ENCODE data around the gene SIRT5. TPM values are rescaled to one million over a fixed set of nuclear protein-coding genes. Genes with fewer than 3 reads are reported as not detected.

The SIRT5 gene
- total and polyA plus RNA-seq, 8 donors, result 9.0 to 18.2 (median 16.4) TPM

- Histone ChIP-seq H3K4me1 (peaks cover 3 to 28% of the 10 kb centered on the region in 2 donors), H3K9me3 (no peaks in the 10 kb centered on the region), H3K36me3 (no peaks in the 10 kb centered on the region), H3K27ac (no peak overlapping the region), H3K4me3 (no peak overlapping the region), H3K27me3 (no peaks in the 10 kb centered on the region)
- intact Hi-C loops (cut with DNase I), result no loop called here
- TF ChIP-seq CTCF (IDR thresholded peaks at IDR 0.05), result no peak
- DNase-seq (no peak), ATAC-seq (no peak)
Measured at GRCh38 chr6:13660273-13660672, 85.9 kb downstream of the SIRT5 start.

GRCh38 chr6:13660893-13661292 lies 86.5 kb downstream of the SIRT5 start:
- H3K9me3 ChIP-seq, result no peaks in the 10 kb centered on the region
- H3K27ac ChIP-seq, result no peak overlapping the region
- H3K36me3 ChIP-seq, result no peaks in the 10 kb centered on the region
- TF ChIP-seq CTCF (IDR thresholded peaks at IDR 0.05), result no peak
- intact Hi-C loops (cut with DNase I), result no loop called here
- H3K27me3 ChIP-seq, result no peaks in the 10 kb centered on the region
- H3K4me3 ChIP-seq, result no peak overlapping the region
- DNase-seq (no peak), ATAC-seq (no peak)
- H3K4me1 ChIP-seq, result peaks cover 3 to 35% of the 10 kb centered on the region in 2 donors

- H3K9me3 ChIP-seq, result no peaks in the 10 kb centered on the region
- no peak for TF ChIP-seq CTCF (IDR thresholded peaks at IDR 0.05)
- DNase-seq, result no peak
- no peak for ATAC-seq
- H3K27me3 ChIP-seq, result no peaks in the 10 kb centered on the region
- intact Hi-C loops (cut with DNase I), result no loop called here
- H3K4me3 ChIP-seq, result no peak overlapping the region
- no peak overlapping the region for H3K27ac ChIP-seq
- H3K36me3 ChIP-seq, result no peaks in the 10 kb centered on the region
- H3K4me1 ChIP-seq, result peaks cover 3 to 42% of the 10 kb centered on the region in 2 donors
Measured at GRCh38 chr6:13661647-13662046, 87.2 kb downstream of the SIRT5 start.

GRCh38 chr6:13662651-13663334 lies 88.4 kb downstream of the SIRT5 start:
- ATAC-seq, result no peak
- Histone ChIP-seq H3K36me3 (no peaks in the 10 kb centered on the region), H3K4me3 (no peak overlapping the region), H3K9me3 (no peaks in the 10 kb centered on the region), H3K4me1 (peaks cover 3 to 54% of the 10 kb centered on the region in 2 donors), H3K27me3 (no peaks in the 10 kb centered on the region), H3K27ac (no peak overlapping the region)
- TF ChIP-seq CTCF (IDR thresholded peaks at IDR 0.05), result no peak
- no peak for DNase-seq
- intact Hi-C loops (cut with DNase I), result no loop called here

- no peak for ATAC-seq
- intact Hi-C loops (cut with DNase I), result no loop called here
- Histone ChIP-seq H3K27me3 (no peaks in the 10 kb centered on the region), H3K4me3 (no peak overlapping the region), H3K27ac (no peak overlapping the region), H3K36me3 (no peaks in the 10 kb centered on the region), H3K4me1 (peaks cover 3 to 64% of the 10 kb centered on the region in 2 donors), H3K9me3 (no peaks in the 10 kb centered on the region)
- DNase-seq, result no peak
- no peak for TF ChIP-seq CTCF (IDR thresholded peaks at IDR 0.05)
Measured at GRCh38 chr6:13663986-13664385, 89.6 kb downstream of the SIRT5 start.

Other genes with a start within 250 kb of the SIRT5 start
- gene TBC1D7, start 246.1 kb upstream of the SIRT5 start, total RNA-seq, result 10 to 100 TPM; 18.3 to 20.2 TPM
- gene TBC1D7, start 246.1 kb upstream of the SIRT5 start, polyA plus RNA-seq (ENCODE audit: insufficient read length in 6 of 6), result 10 to 100 TPM; 27.4 to 38.8 (median 34.9) TPM
- gene GFOD1, start 87.0 kb upstream of the SIRT5 start, total RNA-seq, result 10 to 100 TPM in 1 of 2 donors, 1 to 10 TPM in 1; 8.7 to 19.6 TPM
- gene GFOD1, start 87.0 kb upstream of the SIRT5 start, polyA plus RNA-seq (ENCODE audit: insufficient read length in 6 of 6), result 1 to 10 TPM; 5.7 to 8.5 (median 7.9) TPM
- 10 to 100 TPM; 49.5 to 56.3 TPM for gene NOL7, start 40.7 kb downstream of the SIRT5 start, total RNA-seq
- 10 to 100 TPM; 71.4 to 81.2 (median 75.7) TPM for gene NOL7, start 40.7 kb downstream of the SIRT5 start, polyA plus RNA-seq (ENCODE audit: insufficient read length in 6 of 6)
- 10 to 100 TPM; 34.9 to 38.2 TPM for gene RANBP9, start 137.2 kb downstream of the SIRT5 start, total RNA-seq
- gene RANBP9, start 137.2 kb downstream of the SIRT5 start, polyA plus RNA-seq (ENCODE audit: insufficient read length in 6 of 6), result 10 to 100 TPM; 41.5 to 49.4 (median 46.2) TPM
- gene MCUR1, start 240.0 kb downstream of the SIRT5 start, total RNA-seq, result 10 to 100 TPM; 25.3 to 31.3 TPM
- 10 to 100 TPM; 31.0 to 41.1 (median 34.2) TPM for gene MCUR1, start 240.0 kb downstream of the SIRT5 start, polyA plus RNA-seq (ENCODE audit: insufficient read length in 6 of 6)

All from left lung (tissue), 10 donors.